ENCODE measurements around the gene SRRM5.
"Not testable (repeated sequence)": the region's sequence is repeated elsewhere in the genome, so short reads cannot be mapped to it uniquely, and the experiment has no call there.

SRRM5 gene

GRCh38 chr19:43611788-43612187, at the start of gene SRRM5:
Gene SRRM5, plus strand, starts transcription at chr19:43612088. Its CDS starts 34 bp downstream, at chr19:43612122.
- DNase-seq, result no peak

- peak; percentile 64 for DNase-seq
Measured at GRCh38 chr19:43562226-43562697, 49.6 kb upstream of the SRRM5 start.

DNA sequence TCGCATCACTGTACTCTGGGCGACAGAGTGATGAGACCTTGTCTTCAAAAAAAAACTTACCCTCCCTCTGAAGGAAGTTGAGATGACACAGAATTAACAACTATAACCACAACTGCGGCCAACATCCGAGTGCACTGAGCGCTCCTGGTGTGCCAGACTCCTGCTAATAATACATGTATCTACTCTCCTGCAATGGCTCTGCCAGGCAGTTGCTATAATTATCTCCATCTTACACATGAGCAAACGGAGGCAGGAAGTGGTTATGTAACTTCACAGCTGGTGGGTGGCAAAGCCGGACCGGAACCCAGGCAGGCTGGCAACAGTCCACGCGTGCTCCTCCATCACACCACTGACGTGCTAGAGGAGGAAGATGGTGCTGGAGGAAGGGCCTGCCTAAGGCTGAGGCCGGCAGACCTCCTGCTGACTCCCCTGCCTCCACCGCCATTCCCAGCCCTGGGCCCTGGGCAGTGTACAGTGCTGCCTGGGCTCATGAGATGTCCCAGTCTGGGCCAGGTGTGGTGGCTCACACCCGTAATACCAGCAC, 49.1 kb upstream of the SRRM5 start:
- peak; percentile 71 for DNase-seq

- DNase-seq, result no peak
Measured at GRCh38 chr19:43563816-43564457, 48.0 kb upstream of the SRRM5 start.

GRCh38 chr19:43564800-43565199, 47.1 kb upstream of the SRRM5 start:
- no peak for DNase-seq

DNA sequence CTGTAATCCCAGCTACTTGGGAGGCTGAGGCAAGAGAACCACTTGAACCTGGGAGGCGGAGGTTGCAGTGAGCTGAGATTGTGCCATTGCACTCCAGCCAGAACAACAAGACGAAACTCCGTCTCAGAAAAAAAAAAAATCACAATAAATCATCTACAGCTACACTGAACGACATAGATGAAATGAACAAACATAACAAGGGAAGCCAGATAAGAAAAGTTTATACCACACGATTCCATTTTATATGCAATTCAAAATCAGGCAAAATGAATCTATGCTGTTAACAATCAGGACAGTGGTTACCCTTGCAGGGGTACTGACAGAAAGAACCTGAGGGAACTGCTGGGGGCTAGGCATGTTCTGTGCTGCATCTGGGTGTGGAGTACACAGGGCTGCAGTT, 42.2 kb upstream of the SRRM5 start:
- DNase-seq, result no peak

DNA sequence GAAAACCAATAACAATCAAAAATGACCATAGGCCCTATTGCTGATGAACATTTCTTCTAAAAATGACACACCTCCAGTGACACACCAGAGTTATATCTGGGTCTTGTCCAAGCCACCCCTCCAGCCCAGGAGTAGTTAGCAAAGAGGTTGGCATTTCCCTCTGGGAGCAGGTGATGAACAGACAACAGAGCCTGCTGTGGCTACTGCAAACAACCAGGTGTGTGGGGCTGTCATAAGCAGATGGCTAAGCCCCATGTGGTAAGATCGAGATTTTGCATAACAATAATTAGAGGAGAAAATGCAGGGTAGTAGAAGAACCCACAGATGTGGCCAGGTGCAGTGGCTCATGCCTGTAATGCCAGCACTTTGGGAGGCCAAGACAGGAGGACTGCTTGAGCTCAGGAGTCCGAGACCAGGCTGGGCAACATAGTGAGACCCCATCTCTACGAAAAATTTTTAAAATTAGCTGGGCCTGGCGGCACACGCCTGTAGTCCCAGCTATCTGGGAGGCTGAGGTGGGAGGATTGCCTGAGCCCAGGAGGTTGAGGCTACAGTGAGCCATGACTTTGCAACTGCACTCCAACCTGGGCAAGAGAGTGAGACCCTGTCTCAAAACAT, 41.6 kb upstream of the SRRM5 start:
- DNase-seq, result no peak

DNA sequence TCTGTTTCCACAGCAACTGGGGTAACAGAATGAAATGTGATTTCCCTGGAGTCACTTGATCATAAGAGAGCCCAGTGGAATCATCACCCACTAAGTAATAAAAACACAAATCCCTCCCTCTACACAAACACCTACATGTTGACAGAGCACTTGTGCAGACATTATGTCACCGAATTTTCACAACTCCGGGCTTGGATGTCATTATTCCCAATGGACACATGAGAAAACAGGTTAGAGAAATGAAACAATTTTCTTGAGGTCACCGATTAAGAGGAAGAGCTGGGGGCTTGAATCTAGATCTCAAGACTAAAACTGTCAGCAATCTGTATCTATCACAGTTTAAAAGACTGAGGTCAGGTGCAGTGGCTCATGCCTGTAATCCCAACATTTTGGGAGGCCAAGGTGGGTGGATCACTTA, 39.7 kb upstream of the SRRM5 start:
- DNase-seq, result no peak

- no peak for DNase-seq
Measured at GRCh38 chr19:43574424-43575155, 37.3 kb upstream of the SRRM5 start.

DNA sequence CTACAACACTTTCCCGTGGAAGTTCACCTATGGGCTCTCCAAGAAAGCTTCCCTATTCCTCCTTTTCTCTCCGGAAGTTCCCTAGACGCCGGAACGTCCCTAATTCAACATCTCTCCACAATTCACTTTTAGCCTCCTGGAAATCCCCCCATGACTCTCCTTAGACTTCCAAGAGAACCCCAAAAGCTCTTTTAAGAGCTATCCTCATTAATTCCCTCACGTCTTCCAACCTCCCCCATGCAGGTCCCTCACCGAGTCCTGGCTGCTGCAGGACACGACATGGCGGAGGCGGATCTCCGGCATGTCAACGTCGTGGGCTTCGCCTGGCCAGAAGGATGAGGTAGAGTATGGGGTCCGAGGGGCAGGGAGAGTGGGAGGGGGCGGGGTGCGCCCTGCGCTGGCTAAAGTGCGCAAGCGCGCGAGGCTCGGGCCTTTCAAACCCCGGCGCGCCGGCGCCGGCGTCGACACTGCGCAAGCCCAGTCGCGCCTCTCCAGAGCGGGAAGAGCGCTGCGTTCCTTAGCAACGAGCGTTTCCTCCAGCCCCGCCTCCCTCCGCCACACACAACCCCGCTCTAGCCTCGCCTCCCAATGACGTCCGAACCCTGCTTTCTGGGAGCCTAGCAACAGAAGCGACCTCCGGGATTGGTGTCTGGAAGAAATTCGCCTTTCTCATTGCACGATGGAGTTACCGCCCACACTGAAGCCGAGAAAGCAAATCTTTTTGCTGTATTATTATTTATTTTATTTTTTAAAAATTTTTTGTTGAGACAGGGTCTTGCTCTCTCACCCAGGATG, 36.5 kb upstream of the SRRM5 start, which contains the start of the genes PINLYP and XRCC1:
Gene PINLYP, plus strand, starts transcription at position 646 of the 795 bp plus-strand sequence. CDS start 1,391 bp downstream, outside the sequence.
Gene XRCC1, minus strand, starts transcription at position 372 of the 795 bp plus-strand sequence. Its CDS starts 69 bp downstream, at position 303.
- DNase-seq, result peak; percentile 91

DNA sequence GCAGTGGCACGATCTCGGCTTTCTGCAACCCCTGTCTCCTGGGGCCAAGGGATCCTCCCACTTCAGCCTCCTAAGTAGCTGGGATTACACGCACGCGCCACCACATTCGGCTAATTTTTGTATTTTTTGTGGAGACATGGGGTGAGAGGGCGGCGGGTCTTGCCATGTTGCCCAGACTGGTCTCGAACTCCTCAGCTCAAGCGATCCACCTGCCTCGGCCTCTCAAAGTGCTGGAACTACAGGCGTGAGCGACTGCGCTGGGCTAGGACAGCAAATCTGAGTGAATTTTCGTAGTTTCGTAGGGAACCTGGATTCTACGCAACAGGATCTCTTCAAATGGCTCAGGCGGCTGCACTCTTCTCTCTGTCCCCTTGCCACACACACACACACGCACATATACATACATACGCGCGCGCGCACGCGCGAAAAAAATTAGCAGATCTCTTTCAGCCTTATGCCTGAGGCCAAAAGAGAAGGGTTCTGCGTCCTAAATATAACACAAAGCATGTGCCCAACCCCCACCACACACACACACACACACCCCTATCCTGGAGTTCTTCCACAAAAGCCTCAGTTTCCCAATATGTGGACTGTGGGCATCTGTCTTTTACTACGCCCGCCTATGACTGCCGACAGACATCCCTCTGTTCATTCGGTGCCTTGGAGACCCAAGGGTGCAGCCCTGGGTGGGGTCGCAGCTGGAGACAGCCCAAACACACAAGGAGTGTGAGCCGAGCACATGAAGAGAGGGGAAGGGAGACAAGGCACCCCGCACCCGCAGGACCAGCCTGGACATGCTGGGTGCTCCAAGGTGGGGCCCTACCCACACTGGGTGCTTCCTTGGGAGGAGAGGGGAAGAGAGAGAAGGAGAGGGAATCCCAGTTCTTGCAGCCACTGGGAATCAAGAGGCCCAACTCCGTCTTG, 35.7 kb upstream of the SRRM5 start:
- DNase-seq, result no peak

DNA sequence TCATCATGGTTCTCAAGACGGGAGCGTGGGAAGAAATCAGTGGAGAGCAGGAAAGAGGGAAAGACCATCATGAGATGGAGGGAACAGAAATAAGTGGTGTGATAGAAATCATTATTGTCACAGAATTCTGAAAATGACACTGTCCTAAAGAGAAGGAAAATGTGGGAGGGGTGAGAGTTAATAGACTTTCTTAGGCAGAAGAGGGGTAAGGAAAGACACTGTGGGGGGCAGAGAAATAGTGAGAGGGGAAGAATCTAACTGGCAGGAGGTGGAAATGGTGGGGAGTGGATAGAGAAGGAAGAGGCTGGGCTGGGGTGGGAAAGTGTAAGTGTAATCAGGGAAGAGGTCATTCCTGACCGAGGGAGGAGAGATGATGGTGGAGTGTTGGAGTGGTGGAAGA, 33.1 kb upstream of the SRRM5 start:
- no peak for DNase-seq

DNA sequence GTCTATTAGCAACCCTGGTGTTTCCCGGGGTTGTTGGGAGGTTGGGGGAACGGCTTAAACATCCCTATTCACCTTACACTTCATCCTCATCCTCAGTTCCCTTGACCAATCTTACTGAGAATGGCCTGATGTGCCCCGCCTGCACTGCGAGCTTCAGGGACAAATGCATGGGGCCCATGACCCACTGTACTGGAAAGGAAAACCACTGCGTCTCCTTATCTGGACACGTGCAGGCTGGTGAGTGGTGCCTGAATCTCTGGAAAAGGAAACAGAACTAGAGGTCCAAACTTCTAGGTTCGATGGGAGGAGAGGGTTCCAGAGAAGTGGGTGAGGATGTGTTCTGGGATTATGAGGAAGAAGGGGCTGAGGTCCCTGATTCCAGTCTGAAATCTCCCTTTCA, 30.4 kb upstream of the SRRM5 start:
- DNase-seq, result no peak

DNA sequence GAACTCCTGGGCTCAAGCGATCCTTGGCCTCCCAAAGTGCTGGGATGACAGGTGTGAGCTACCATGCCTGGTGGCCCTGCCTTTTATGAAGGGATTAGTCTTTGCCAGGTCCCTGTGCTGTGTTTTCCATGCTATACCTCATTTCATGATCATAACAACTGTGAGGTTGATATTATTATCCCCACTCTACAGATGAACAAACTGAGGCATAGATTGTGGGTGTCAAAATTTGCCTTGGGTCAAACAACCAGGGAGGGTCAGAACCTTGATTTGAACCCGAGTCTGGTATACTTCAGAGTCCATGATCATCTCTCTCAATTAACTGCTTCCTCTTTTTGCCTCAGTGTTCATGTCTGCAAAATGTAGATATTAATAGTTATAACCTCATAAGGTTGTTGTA, 29.4 kb upstream of the SRRM5 start:
- no peak for DNase-seq

DNA sequence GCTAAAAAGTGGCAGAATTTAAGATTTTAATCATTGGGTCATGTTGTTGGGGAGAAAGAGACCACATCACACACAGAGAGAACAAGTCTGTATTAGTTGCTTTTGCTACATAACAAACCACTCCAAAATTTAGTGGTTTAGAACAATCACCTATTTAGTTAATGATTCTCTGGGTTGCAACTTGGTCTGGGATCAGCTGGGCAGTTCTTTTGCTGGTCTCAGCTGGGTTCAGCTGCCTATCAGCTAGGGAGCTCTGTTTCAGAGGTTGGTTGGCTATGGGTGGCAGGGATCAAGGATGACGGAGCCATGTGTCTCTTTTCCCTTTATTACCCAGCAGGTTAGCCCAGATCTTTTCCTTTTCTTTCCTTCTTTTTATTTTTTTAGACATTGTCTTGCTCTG, 27.4 kb upstream of the SRRM5 start:
- DNase-seq, result no peak

GRCh38 chr19:43586346-43586745, 25.5 kb upstream of the SRRM5 start:
- DNase-seq, result no peak

DNA sequence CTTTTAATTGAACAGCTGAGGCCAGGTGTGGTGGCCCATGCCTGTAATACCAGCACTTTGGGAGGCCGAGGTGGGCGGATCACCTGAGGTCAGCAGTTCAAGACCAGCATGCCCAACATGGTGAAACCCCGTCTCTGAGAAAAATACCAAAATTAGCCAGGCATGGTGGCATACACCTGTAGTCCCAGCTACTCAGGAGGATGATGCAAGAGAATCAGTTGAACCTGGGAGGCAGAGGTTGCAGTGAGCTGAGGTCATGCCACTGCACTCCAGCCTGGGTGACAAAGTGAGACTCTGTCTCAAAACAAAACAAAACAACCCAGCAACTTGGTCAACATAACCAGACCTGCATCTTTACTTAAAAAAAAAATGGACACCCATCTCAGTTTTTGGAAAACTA, 24.9 kb upstream of the SRRM5 start:
- not testable (repeated sequence) for DNase-seq

DNA sequence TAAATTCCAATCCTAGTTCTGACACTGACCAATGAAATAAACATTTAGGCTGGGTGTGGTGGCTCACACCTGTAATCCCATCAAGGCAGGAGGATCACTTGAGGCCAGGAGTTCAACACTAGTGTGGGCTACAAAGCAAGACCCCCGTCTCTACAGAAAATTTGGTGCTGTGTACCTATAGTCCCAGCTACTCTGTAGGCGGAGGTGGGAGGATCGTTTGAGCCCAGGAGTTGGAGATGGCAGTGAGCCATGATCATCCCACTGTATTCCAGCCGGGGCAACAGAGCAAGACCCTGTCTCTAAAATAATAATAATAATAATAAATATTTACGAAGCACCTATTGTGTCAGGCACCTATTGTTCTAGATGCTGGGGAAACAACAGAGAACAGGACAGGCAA, 22.6 kb upstream of the SRRM5 start:
- DNase-seq, result no peak

DNA sequence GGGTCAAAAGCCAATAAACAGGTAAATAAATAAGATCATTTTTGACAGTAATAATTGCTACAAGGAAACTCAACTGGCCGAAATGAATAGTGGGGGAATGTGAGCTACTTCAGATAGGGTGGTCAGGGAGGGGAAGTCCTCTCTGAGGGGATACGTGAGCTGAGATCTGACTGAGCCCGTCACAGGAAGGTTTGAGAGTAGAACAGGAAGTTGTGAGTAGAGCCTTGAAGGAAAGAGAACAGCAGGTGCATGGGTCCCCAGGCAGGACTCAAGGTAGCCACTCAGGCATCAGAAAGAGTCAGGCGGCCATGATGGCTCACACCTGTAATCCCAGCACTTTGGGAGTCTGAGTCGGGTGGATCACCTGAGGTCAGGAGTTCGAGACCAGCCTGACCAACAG, 22.2 kb upstream of the SRRM5 start:
- no peak for DNase-seq

GRCh38 chr19:43591904-43592772, 19.8 kb upstream of the SRRM5 start:
- no peak for DNase-seq
